GM21717 (cell line): Measurements from ENCODE around the gene EFS.

Source experiments
- ATAC-seq: cut with Tn5 transposase; IDR thresholded peaks from one replicate; pipeline ENCODE4 v1.9.1; 2021; ENCODE audit warnings: mild to moderate bottlenecking, moderate library complexity; ENCODE audit not compliant: unreplicated experiment

EFS gene

DNA sequence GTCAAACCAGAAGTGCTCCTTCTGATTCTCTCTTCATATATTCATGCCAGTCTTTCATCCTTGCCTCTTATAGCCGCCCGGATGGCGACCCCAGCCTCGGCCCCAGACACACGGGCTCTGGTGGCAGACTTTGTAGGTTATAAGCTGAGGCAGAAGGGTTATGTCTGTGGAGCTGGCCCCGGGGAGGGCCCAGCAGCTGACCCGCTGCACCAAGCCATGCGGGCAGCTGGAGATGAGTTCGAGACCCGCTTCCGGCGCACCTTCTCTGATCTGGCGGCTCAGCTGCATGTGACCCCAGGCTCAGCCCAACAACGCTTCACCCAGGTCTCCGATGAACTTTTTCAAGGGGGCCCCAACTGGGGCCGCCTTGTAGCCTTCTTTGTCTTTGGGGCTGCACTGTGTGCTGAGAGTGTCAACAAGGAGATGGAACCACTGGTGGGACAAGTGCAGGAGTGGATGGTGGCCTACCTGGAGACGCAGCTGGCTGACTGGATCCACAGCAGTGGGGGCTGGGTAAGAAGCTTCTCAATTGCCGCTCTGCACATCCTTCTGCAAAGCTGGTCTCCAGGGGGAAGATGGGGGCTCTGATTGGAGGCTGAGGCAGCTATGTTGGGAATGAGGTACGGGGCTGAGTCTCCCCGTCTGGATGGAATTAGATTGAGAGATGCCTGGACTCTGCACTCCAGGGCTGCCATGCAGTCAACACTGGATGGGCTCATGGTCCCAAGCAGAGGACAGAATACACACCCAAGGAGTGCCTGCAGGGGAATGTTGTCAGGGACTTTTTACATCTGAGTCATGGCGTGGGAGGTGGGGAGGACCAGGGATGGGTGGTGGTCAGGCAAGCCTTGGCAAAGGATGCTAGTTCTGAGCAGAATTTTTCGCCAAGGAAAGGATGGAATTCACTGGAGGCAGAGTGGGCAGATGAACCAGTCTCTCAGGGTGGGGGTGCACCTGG, 57.0 kb downstream of the EFS start:
- no peak for ATAC-seq

DNA sequence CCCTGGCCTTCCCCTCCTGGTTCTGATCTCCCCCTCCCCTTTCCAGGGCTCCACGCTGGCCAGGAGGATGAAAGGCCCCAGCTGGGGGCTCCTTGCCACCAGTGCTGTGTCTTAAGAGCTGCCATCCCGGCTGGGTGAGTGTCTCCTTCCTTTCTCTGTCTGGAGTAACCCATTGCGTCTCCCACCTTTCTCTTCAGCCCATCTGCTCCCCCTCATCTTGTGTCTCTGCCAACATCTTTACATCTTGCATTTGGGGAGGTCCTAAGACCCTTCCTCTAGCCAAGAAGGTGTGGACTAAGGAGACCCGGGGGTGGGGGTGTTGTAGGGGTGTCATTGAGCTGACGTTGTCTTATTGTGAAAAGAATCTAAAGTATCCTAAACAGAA, 57.8 kb downstream of the EFS start:
- ATAC-seq, result no peak

DNA sequence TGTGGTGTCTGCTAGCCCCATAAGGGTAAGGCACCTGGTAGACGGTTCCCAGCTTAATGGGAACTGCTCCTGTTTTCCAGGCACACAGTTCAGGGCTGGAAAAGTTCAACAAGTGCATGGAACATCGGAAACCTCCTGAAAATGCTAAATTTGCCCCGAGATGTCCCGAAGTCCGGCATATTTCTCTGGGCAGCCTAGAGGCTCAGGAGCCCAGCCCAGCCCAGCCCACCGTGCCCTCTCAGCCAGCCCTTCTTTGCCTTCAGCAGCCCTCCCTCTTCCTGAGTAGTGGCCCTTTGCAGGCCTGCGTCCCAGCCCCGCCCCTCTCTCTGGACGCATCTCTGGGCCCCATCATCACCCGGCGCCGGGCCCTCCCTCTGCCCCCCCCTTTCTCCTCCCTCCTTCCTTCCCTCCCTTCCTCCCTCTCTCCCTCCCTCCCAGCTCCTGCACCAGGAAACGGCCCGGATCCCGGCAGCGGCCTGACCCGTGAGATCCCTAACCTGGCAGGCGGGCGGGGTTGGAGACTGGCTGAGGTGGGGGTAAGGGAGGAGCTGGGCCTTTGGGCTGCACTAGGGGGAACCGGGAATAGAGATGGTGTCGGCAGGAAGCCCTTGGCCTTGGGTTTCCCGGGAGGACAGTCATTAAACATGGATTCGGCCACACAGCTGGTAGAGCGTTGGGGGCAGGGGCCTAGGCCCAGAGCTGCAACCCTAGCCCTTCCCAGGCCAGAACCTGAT, 58.4 kb downstream of the EFS start, which contains the start of gene BCL2L2:
TSS of gene BCL2L2 (plus strand) at position 422 of the 734 bp plus-strand sequence. CDS start 935 bp downstream, outside the sequence.
- ATAC-seq, result no peak
